ENCODE results near the gene UPK1A. TPM values are rescaled to one million over a fixed set of nuclear protein-coding genes. Genes with fewer than 3 reads are reported as not detected.

Gene UPK1A
- total RNA-seq = 0.48 and 0.50 TPM in 2 replicates

DNA sequence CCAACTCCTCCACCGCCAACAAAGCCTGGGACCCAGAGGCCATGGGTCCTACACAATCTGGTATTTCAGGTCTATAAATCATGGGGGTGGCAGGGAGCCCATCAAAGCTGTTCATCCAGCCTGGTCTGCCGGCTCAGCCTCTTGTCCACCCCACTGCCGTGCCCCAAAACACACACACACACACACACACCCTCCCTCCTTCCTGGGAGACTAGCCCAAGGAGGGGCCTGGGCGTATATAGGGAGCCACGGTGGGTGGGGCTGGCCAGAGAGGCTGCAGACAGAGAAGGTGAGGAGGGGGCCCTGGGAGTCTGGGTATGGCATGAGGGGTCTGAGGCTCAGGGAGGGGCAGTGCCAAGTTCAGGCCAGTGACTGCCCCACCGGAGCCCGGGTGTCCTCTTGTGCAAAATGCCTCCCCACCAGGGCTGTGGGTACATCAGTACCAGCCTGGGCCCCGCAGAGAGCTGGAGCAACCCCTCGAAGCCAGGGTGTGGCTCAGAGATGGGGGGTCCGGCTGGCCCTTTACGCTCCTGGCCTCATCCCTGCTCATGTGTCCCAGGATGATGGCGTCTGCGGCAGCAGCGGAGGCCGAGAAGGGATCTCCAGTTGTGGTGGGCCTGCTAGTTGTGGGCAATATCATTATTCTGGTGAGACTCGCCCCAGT, at the start of gene UPK1A:
Gene UPK1A (plus strand): TSS at position 267 of the 663 bp plus-strand sequence. CDS start 296 bp downstream, at position 563.
- intact Hi-C loops (cut with micrococcal nuclease) = no loop called here

DNA sequence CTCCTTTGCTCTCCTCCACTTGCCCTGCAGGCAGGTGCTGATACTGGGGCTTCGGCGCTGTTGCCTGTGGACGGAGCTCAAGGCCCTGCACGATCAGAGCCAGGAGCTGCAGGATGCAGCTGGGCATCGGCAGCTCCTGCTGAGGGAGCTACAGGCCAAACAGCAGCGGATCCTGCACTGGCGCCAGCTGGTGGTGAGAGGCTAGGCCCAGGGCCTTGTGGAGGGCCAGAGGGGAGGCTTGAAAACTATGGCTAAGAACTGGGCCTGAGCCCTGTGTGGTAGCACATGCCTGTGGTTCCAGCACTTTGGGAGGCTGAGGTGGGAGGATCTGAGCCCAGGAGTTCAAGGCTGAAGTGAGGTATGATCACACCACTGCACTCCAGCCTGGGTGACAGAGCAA, 47.5 kb upstream of the UPK1A start:
- intact Hi-C loops (cut with micrococcal nuclease) = no loop called here

DNA sequence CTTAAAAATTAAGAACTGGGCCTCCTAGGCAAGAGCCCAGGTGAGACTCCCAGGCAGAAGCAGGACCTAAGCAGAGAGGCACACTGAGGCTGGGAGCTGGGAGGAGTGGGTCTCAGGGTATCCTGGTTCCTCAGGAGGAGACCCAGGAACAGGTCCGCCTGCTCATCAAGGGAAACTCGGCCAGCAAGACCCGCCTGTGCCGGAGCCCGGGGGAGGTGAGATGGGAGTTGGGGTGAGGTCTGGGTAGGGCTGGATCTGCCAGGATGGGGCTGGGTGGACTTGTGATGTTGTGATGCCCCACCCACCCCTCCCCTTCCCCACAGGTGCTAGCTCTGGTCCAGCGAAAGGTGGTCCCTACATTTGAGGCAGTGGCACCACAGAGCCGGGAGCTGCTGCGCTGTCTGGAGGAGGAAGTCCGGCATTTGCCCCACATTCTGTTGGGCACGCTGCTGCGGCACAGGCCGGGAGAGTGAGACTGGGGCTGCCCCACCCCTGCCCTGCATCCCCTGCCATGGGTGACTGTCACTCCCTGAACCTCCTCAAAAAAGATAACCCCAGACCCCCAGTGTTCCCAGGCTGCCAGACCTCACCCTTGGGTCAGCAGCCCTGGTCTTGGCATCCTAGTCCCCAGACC, 46.9 kb upstream of the UPK1A start:
- intact Hi-C loops (cut with micrococcal nuclease) = no loop called here

DNA sequence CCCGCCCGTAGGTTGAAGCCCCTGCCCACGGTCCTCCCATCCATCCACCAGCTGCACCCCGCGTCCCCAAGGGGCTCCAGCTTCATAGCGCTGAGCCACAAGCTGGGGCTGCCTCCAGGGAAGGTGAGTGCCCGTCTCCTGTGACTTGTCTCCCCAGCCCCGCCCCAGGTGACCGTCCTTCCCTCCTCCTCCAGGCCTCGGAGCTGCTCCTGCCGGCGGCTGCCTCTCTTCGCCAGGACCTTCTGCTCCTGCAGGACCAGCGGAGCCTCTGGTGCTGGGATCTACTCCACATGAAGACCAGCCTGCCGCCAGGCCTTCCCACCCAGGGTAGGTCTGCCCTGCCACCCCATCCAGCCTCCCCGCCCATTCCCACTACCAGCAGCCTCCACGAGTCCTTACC, 46.3 kb upstream of the UPK1A start:
- intact Hi-C loops (cut with micrococcal nuclease) = no loop called here

DNA sequence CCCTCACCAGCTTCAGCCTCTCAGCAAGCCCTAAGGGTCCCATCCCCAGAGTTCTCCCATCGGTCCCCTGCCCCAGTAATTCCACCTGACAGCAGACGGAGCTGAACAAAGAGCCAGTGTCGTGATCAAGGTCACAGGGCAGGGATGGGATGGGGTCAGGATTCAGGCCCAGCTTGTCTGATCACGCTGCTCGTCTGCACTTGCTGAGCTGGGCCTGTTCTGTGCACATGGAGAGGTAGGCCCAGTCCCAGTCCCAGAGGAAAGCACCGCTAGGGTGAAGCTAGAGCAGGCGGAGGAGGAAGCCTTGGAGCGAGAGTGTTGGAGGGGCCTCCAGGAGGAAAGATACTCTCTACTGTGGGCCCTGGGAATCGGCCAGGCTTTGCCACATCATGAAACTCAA, 44.6 kb upstream of the UPK1A start:
- intact Hi-C loops (cut with micrococcal nuclease) = no loop called here

DNA sequence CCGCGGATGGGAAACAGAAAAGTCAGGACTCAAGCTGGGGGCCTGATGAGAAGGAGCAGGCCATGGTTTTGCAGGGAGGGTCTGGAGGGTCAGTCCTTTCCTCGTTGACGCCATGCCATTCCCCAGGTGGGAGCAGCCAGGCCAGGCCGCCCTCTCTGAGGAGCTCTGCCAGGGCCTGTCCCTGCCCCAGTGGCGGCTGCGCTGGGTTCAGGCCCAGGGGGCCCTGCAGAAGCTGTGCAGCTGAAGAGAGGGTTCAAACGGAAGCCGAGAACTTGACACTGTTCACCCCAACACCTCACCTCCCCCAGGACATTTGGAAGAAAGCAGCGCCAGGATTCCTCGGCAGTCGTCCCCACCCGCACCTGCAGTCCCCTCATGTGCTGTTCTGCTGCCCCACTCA, 43.6 kb upstream of the UPK1A start:
- intact Hi-C loops (cut with micrococcal nuclease) = no loop called here

DNA sequence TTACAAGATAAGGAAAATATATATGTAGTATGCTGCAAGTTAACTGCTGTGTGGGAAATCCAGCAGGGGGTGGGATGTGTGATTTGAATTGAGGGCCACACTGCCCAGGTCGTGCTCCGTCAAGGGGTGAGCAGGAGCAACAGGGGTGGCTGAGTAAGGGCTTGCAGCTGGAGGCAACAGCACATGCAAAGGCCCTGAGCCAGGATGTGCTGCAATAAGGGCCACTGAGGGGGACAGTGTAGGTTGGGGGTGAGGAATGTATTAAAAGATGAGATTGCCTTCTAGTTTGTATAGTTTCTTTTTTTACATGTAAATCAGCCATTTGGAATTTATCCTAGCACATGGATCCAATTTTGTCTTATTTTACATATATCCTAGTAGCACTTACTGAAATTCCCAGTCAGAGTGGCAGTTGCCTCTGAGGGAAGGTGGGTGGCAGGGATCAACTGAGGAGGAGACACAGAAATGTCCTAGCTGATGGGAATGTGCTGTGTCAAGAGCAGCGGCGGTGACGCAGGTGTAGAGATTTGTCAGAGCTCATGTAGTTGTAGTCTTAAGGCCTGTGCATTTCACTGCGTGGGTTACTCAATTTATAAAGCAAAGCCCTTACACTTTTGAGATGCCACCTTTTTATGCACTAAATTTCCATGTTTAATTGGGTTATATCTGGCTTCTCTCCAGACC, 42.8 kb upstream of the UPK1A start:
- intact Hi-C loops (cut with micrococcal nuclease) = no loop called here

DNA sequence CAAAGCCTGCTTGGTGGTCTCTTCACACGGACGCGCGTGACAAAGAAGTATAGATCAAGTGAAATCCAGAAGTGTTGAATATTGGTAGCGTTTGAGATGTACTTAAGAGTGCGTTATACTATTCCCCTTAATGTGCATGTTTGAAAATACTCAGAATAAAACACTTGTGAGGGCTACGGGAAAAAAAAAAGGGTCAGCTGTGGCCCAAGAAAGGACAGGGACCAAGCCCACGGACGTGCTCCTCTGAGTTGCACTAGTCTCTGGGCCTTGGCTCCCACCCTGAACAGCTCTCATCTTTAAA, 38.1 kb upstream of the UPK1A start:
- intact Hi-C loops (cut with micrococcal nuclease) = loop anchor here (1.0 to 5.0 kb wide), 5 partner anchors 16 to 114 kb away; partner anchors contain the start of genes COX6B1, HAUS5 and IGFLR1

DNA sequence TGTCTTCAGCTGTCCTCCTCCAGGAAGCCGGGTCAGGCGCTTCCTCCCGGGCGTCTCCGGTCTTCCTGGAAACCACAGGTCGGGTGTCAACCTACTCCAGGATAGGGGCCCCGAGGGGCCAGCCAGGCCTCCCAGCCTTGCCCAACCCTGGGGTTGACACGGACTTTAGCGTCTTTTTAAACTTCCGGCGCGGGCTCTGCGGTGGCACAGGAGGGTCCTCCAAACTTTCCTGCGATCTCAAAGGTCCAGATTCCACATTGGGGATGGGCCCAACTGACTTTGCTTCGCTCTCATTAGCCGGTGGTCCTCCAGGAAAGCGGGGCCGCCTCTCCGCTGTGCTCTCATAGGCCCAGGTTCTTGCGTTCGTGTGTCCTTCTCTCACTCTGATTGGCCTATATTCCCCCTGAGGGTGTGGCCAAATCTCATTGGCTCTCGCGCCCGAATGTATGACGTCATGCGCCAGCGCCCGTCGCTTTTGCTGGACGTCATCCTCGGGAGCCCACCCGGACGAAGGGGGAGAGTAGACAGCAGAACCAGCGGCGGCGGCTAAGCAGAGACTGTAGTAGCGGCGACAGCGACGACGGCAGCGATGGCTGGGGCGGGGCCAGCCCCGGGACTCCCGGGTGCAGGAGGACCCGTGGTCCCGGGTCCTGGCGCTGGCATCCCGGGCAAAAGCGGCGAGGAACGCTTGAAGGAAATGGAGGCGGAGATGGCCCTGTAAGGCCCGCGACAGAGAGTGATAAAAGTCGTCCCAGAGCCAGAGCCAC, 37.6 kb upstream of the UPK1A start, which contains the start of gene RBM42:
Gene RBM42 (plus strand): TSS at position 472 of the 767 bp plus-strand sequence. CDS start 118 bp downstream, at position 590.
- intact Hi-C loops (cut with micrococcal nuclease) = loop anchor here (1.0 to 5.0 kb wide), 5 partner anchors 16 to 114 kb away; partner anchors contain the start of genes COX6B1, HAUS5 and IGFLR1

DNA sequence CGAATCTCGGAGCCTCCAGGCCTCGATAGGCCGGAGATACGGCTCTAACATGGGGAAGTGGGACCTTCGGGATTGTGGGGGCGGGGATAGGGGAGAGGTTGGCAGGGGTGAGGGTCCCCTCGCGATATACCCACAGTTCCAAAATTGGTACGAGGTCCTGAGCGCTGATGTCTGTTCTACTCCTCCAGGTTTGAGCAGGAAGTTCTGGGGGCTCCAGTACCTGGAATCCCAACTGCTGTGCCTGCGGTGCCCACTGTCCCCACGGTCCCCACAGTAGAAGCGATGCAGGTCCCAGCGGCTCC, 37.0 kb upstream of the UPK1A start:
- intact Hi-C loops (cut with micrococcal nuclease) = loop anchor here (5.0 kb wide), 1 partner anchor 113 kb away; the partner anchor contains the start of gene IGFLR1

DNA sequence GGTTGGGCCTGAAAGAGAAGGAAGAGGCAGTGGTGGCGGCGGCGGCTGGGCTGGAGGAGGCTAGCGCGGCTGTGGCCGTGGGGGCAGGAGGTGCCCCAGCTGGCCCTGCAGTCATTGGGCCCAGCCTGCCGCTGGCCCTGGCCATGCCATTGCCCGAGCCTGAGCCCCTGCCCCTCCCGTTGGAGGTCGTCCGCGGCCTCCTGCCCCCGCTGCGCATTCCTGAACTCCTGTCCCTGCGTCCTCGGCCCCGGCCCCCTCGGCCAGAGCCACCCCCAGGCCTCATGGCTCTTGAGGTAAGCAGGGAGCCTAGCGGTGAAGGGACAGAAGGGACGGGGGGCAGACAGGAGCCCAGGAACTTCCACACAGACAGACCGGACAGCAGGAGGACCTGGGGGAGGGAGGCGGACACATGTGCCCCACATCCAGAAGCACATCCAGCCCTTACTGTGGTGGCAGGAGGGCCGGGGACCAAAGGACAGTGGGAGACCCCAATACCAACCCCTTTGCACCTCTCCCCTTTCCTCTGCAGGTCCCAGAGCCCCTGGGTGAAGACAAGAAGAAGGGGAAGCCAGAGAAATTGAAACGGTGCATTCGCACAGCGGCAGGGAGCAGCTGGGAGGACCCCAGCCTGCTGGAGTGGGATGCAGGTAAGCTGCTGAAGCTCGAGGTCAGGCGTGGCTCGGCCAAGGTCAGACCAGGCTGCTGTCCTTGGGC, 32.4 kb upstream of the UPK1A start:
- intact Hi-C loops (cut with micrococcal nuclease) = no loop called here

DNA sequence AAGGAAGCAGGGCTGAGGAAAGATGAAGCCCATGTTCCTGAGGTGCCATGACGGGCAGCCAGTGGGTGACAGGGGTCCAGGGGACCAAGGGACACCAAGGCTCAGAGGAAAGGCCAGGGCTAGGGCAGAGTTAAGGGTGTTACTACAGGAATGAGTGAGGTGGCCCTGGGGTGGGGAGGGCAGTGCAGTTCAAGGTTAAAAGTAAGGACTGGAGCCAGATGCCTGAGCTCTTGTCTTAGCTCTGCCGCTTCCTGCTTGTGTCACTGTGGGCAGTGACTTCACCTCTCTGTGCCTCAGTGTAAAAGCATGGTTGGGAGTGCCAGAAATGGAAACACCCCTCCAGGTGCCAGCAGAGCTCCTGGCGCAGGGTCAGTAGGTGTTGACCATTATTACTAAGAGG, 29.7 kb upstream of the UPK1A start:
- intact Hi-C loops (cut with micrococcal nuclease) = no loop called here

DNA sequence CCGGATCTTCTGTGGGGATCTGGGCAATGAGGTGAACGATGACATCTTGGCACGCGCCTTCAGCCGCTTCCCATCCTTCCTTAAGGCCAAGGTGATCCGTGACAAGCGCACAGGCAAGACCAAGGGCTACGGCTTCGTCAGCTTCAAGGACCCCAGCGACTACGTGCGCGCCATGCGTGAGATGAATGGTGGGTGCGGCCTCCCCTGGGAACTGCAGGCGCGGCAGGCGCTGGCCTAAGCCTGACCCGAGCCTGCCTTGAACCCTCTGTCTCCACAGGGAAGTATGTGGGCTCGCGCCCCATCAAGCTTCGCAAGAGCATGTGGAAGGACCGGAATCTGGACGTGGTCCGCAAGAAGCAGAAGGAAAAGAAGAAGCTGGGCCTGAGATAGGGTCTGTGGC, 29.2 kb upstream of the UPK1A start:
- intact Hi-C loops (cut with micrococcal nuclease) = no loop called here

DNA sequence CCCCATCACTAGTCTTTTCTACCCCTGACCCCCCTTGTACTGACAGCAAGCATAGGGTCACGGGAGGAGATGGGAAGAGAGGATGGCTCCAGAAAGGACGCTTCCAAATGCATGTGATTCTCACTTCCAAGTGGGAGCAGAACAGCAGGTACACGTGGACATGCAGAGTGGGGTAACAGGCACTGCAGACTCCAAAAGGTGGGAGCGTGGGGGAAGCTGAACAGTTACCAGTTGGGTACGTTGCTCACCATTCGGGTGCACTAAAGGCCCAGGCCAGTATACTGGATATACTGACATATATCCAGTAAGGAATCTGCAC, 27.0 kb upstream of the UPK1A start:
- intact Hi-C loops (cut with micrococcal nuclease) = no loop called here

DNA sequence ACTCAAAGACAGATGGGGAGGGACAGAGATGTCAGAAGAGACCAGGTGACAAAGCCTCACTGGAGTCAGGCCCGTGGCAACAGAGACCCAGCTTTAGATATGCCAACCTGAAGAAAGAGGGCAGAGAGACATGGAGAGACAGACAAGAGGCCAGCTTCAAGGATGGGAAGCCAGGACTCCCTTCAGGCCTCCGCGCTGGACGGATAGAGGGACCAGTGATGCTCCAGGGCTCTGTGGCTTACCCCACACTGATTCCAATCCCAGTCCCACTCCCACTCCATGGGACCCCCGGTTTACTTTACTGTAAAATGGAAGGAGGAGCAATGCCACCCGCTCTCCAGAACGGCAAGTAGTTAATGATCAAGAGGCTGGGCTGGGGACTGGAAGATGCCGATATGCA, 26.5 kb upstream of the UPK1A start:
- intact Hi-C loops (cut with micrococcal nuclease) = loop anchor here (10.0 kb wide), 1 partner anchor 415 kb away; the partner anchor contains the start of genes THAP8 and WDR62

DNA sequence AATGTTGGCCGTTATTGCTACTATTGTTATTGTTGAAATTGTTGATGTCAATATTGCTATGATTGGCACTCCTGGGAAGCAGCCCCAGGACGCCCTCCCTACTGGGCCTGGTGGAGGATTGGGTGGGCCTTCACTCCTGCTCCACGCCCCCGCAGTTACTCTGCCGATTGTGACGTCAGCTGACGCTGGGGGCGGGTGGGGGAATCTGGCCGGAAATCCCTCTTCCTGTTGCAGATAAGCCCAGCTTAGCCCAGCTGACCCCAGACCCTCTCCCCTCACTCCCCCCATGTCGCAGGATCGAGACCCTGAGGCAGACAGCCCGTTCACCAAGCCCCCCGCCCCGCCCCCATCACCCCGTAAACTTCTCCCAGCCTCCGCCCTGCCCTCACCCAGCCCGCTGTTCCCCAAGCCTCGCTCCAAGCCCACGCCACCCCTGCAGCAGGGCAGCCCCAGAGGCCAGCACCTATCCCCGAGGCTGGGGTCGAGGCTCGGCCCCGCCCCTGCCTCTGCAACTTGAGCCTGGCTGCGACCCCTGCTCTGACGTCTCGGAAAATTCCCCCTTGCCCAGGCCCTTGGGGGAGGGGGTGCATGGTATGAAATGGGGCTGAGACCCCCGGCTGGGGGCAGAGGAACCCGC, 24.7 kb upstream of the UPK1A start, which contains the start of gene ETV2:
Gene ETV2 (plus strand): TSS at position 231 of the 637 bp plus-strand sequence. CDS start 716 bp downstream, outside the sequence.
- intact Hi-C loops (cut with micrococcal nuclease) = loop anchor here (2.0 to 10.0 kb wide), 2 partner anchors 103 to 413 kb away; partner anchors contain the start of genes PSENEN, THAP8, U2AF1L4 and WDR62

DNA sequence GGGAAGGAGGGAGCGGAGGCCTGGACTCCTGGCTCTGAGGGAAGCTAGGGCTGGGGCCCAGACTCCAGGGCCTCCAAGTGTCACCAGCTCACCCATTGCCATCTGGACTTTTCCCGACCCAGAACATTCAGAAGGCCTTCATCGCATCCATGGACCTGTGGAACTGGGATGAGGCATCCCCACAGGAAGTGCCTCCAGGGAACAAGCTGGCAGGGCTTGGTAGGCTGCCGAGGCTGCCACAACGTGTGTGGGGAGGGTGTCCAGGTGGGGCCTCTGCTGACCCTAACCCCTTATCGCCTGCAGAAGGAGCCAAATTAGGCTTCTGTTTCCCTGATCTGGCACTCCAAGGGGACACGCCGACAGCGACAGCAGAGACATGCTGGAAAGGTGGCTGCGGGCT, 24.0 kb upstream of the UPK1A start:
- intact Hi-C loops (cut with micrococcal nuclease) = loop anchor here (2.0 to 10.0 kb wide), 2 partner anchors 102 to 412 kb away; partner anchors contain the start of genes PSENEN, THAP8, U2AF1L4 and WDR62

DNA sequence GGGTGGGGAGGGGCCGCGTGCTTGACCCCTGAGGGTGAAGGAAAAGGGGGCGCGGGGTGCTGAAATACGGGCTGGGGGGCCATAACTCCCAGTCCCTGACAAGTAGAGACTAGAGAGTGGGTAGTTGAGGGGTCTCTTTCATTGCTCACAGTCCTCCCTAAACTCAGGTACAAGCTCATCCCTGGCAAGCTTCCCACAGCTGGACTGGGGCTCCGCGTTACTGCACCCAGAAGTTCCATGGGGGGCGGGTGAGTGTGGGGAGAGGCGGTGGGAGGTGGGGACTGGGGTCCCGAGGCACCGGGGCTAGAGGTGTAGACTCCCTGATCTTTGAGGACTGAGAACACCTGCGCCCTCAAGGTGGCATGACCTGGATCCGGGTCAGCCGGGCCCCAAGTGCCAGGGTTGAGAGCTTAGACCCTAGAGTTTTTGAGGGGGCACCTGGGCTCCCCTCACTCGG, 23.5 kb upstream of the UPK1A start:
- intact Hi-C loops (cut with micrococcal nuclease) = loop anchor here (2.0 to 10.0 kb wide), 2 partner anchors 102 to 412 kb away; partner anchors contain the start of genes PSENEN, THAP8, U2AF1L4 and WDR62

DNA sequence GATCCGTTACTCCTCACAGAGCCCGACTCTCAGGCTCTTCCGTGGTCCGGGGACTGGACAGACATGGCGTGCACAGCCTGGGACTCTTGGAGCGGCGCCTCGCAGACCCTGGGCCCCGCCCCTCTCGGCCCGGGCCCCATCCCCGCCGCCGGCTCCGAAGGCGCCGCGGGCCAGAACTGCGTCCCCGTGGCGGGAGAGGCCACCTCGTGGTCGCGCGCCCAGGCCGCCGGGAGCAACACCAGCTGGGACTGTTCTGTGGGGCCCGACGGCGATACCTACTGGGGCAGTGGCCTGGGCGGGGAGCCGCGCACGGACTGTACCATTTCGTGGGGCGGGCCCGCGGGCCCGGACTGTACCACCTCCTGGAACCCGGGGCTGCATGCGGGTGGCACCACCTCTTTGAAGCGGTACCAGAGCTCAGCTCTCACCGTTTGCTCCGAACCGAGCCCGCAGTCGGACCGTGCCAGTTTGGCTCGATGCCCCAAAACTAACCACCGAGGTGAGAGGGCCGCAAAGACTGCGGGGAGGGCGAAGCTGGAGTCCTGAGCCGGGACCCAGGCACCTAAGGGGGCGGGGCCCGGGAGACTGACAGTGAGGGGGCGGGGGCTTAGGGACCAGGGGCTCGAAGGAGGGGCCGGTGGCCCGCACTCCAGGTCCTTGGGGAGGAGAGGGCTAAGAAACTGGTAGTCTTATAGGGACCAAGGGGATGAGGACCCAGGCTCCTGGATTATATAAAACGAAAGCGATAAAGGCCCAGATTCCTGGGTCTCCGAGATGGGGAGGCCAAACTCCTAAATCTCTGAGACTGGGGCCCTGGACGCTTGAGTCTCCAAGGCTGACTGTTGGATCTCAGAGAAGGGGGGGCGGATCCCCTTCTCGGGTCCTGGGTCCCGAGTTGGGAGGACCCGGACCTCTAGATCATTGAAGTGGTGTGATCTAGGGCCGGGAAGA, 22.8 kb upstream of the UPK1A start:
- intact Hi-C loops (cut with micrococcal nuclease) = loop anchor here (1.0 to 10.0 kb wide), 5 partner anchors 15 to 411 kb away; partner anchors contain the start of genes HAUS5, PSENEN, THAP8 and U2AF1L4

All from T-helper 2 cell treated with Interferon-gamma antibody and Interleukin-4, amounts not matched to agents 100 ng/mL and 5 ng/mL, for 36 hours (primary cell).